ENCODE data around the gene CA9.
"Not testable (repeated sequence)": the region's sequence is repeated elsewhere in the genome, so short reads cannot be mapped to it uniquely, and the experiment has no call there.

The CA9 gene

GRCh38 chr9:35645736-35646135, 28.0 kb upstream of the CA9 start:
- H3K9me3 Mint-ChIP-seq, H3K27me3 Mint-ChIP-seq: not testable (repeated sequence)
- Mint-ChIP-seq H3K4me3 (peak overlapping the region; percentile 84), H3K36me3 (ENCODE audit: low read depth) (peaks cover 25% of the 10 kb centered on the region), H3K27ac (peak overlapping the region; percentile 91), H3K4me1 (ENCODE audit: low read depth) (peaks cover 69% of the 10 kb centered on the region)
- DNase-seq = peak; percentile 32

GRCh38 chr9:35646153-35646532, 27.6 kb upstream of the CA9 start:
- peaks cover 71% of the 10 kb centered on the region for H3K4me1 Mint-ChIP-seq (ENCODE audit: low read depth)
- H3K27me3 Mint-ChIP-seq = no peaks in the 10 kb centered on the region
- H3K36me3 Mint-ChIP-seq (ENCODE audit: low read depth) = peaks cover 21% of the 10 kb centered on the region
- H3K9me3 Mint-ChIP-seq = no peaks in the 10 kb centered on the region
- DNase-seq = no peak
- H3K27ac Mint-ChIP-seq = peak overlapping the region; percentile 91
- peak overlapping the region; percentile 84 for H3K4me3 Mint-ChIP-seq

GRCh38 chr9:35646533-35647265, 27.0 kb upstream of the CA9 start:
- no peaks in the 10 kb centered on the region for H3K27me3 Mint-ChIP-seq
- DNase-seq = peak; percentile 96
- peak overlapping the region; percentile 91 for H3K27ac Mint-ChIP-seq

GRCh38 chr9:35649431-35650340, 24.0 kb upstream of the CA9 start:
- peak overlapping the region; percentile 85 for H3K4me3 Mint-ChIP-seq
- peaks cover 11% of the 10 kb centered on the region for H3K36me3 Mint-ChIP-seq (ENCODE audit: low read depth)
- peak; percentile 75 for DNase-seq
- peak overlapping the region; percentile 94 for H3K27ac Mint-ChIP-seq
- H3K4me1 Mint-ChIP-seq (ENCODE audit: low read depth) = peaks cover 74% of the 10 kb centered on the region
- no peaks in the 10 kb centered on the region for H3K9me3 Mint-ChIP-seq
- H3K27me3 Mint-ChIP-seq = no peaks in the 10 kb centered on the region

More at GRCh38 chr9:35646533-35647265, 27.0 kb upstream of the CA9 start:
- peaks cover 21% of the 10 kb centered on the region for H3K36me3 Mint-ChIP-seq (ENCODE audit: low read depth)
- no peaks in the 10 kb centered on the region for H3K9me3 Mint-ChIP-seq
- H3K4me1 Mint-ChIP-seq (ENCODE audit: low read depth) = peaks cover 72% of the 10 kb centered on the region
- H3K4me3 Mint-ChIP-seq = peak overlapping the region; percentile 84

- Mint-ChIP-seq H3K36me3 (ENCODE audit: low read depth) (peaks cover 11% of the 10 kb centered on the region), H3K4me3 (peak within 1 kb of the TSS; percentile 85), H3K27me3 (no peaks in the 10 kb centered on the region), H3K27ac (peak within 1 kb of the TSS; percentile 94), H3K4me1 (ENCODE audit: low read depth) (peaks cover 69% of the 10 kb centered on the region), H3K9me3 (no peaks in the 10 kb centered on the region)
- peak; percentile 67 for DNase-seq
Observed at GRCh38 chr9:35650341-35651158, 23.2 kb upstream of the CA9 start, which contains the start of gene SIT1. TSS of gene SIT1 (minus strand) at chr9:35650931. CDS start at chr9:35650853, 78 bp downstream.

GRCh38 chr9:35651956-35652828, 21.5 kb upstream of the CA9 start:
- Mint-ChIP-seq H3K4me3 (peak overlapping the region; percentile 85), H3K9me3 (no peaks in the 10 kb centered on the region), H3K4me1 (ENCODE audit: low read depth) (peaks cover 72% of the 10 kb centered on the region), H3K27me3 (no peaks in the 10 kb centered on the region), H3K27ac (peak overlapping the region; percentile 63), H3K36me3 (ENCODE audit: low read depth) (peaks cover 4% of the 10 kb centered on the region)
- no peak for DNase-seq

- no peak for DNase-seq
- H3K27me3 Mint-ChIP-seq = peaks cover 1% of the 10 kb centered on the region
- H3K36me3 Mint-ChIP-seq (ENCODE audit: low read depth) = peaks cover 4% of the 10 kb centered on the region
- H3K4me1 Mint-ChIP-seq (ENCODE audit: low read depth) = peaks cover 72% of the 10 kb centered on the region
- no peak overlapping the region for H3K27ac Mint-ChIP-seq
- no peak overlapping the region for H3K4me3 Mint-ChIP-seq
- no peaks in the 10 kb centered on the region for H3K9me3 Mint-ChIP-seq
Observed at GRCh38 chr9:35652829-35653209, 20.9 kb upstream of the CA9 start.

GRCh38 chr9:35653611-35654010, 20.1 kb upstream of the CA9 start:
- Mint-ChIP-seq H3K9me3 (no peaks in the 10 kb centered on the region), H3K4me1 (ENCODE audit: low read depth) (peaks cover 66% of the 10 kb centered on the region), H3K27ac (peak overlapping the region; percentile 14), H3K4me3 (no peak overlapping the region), H3K36me3 (ENCODE audit: low read depth) (peaks cover 8% of the 10 kb centered on the region), H3K27me3 (peaks cover 3% of the 10 kb centered on the region)
- no peak for DNase-seq

GRCh38 chr9:35656348-35656747, 17.4 kb upstream of the CA9 start:
- Mint-ChIP-seq H3K4me3 (peak overlapping the region; percentile 4), H3K27ac (no peak overlapping the region), H3K4me1 (ENCODE audit: low read depth) (peaks cover 66% of the 10 kb centered on the region), H3K27me3 (peaks cover 3% of the 10 kb centered on the region), H3K36me3 (ENCODE audit: low read depth) (peaks cover 29% of the 10 kb centered on the region), H3K9me3 (no peaks in the 10 kb centered on the region)
- no peak for DNase-seq

- Mint-ChIP-seq H3K4me3 (peak overlapping the region; percentile 86), H3K4me1 (ENCODE audit: low read depth) (peaks cover 65% of the 10 kb centered on the region), H3K27ac (peak overlapping the region; percentile 100), H3K27me3 (peaks cover 3% of the 10 kb centered on the region), H3K36me3 (ENCODE audit: low read depth) (peaks cover 34% of the 10 kb centered on the region), H3K9me3 (no peaks in the 10 kb centered on the region)
- DNase-seq = no peak
Observed at GRCh38 chr9:35656831-35657545, 16.7 kb upstream of the CA9 start.

GRCh38 chr9:35657546-35658136, 16.1 kb upstream of the CA9 start, which contains the start of gene RMRP:
TSS of gene RMRP (minus strand) at chr9:35658019.
- Mint-ChIP-seq H3K36me3 (ENCODE audit: low read depth) (peaks cover 40% of the 10 kb centered on the region), H3K4me1 (ENCODE audit: low read depth) (peaks cover 67% of the 10 kb centered on the region), H3K9me3 (no peaks in the 10 kb centered on the region), H3K27ac (peak within 1 kb of the TSS; percentile 100), H3K4me3 (peak within 1 kb of the TSS; percentile 86), H3K27me3 (peaks cover 3% of the 10 kb centered on the region)
- peak; percentile 94 for DNase-seq

GRCh38 chr9:35658137-35658967, 15.4 kb upstream of the CA9 start, which contains the start of gene CCDC107:
TSS of gene CCDC107 (plus strand) at chr9:35658292. CDS start at chr9:35658380, 88 bp downstream.
- H3K4me1 Mint-ChIP-seq (ENCODE audit: low read depth) = peaks cover 74% of the 10 kb centered on the region
- peak within 1 kb of the TSS; percentile 100 for H3K27ac Mint-ChIP-seq
- H3K4me3 Mint-ChIP-seq = peak within 1 kb of the TSS; percentile 86
- H3K27me3 Mint-ChIP-seq = peaks cover 3% of the 10 kb centered on the region
- H3K36me3 Mint-ChIP-seq (ENCODE audit: low read depth) = peaks cover 47% of the 10 kb centered on the region
- DNase-seq = peak; percentile 91
- no peaks in the 10 kb centered on the region for H3K9me3 Mint-ChIP-seq
